Right lobe of liver (tissue), 6 donors: Measurements from ENCODE around the gene LITAFD. TPM values are rescaled to one million over a fixed set of nuclear protein-coding genes. Genes with fewer than 3 reads are reported as not detected.
"Not testable (repeated sequence)": the region's sequence is repeated elsewhere in the genome, so short reads cannot be mapped to it uniquely, and the experiment has no call there.

Experiments used
- ATAC-seq, 4 donors: fragments of 200-7000 bp; cut with Tn5 transposase; one replicate each; pipeline ENCODE4 v1.9.1; 2020; ENCODE audit warnings: mild to moderate bottlenecking in 4 of 4, moderate library complexity in 4 of 4
- DNase-seq, 3 donors: peaks; one replicate each; pipeline ENCODE4 v3.0.0-alpha.2; 2020
- H3K27ac ChIP-seq, 3 donors: fragments of 200-600 bp; one replicate each; pipeline ENCODE4 v1.8.0; 2022
- H3K27me3 ChIP-seq, 2 donors: fragments of 200-600 bp; one replicate each; pipeline ENCODE4 v1.8.0; 2022
- H3K36me3 ChIP-seq, 4 donors: fragments of 200-600 bp; sonication (generic) in 1 of 4; one replicate each; pipeline versions ENCODE4 v1.5.1 to v1.8.0; 2017 to 2022; ENCODE audit warnings: control low read depth in 1 of 4
- H3K4me1 ChIP-seq, 4 donors: fragments of 200-600 bp; sonication (generic) in 1 of 4; one replicate each; pipeline versions ENCODE4 v1.5.1 to v1.8.0; 2017 to 2022; ENCODE audit warnings: control low read depth in 1 of 4
- H3K4me3 ChIP-seq, 3 donors: fragments of 200-600 bp; one replicate each; pipeline ENCODE4 v1.8.0; 2022
- H3K9me3 ChIP-seq, 4 donors: fragments of 200-600 bp; sonication (generic) in 1 of 4; one replicate each; pipeline versions ENCODE4 v1.5.1 to v1.8.0; 2017 to 2022; ENCODE audit warnings: control low read depth in 1 of 4
- CTCF ChIP-seq, 4 donors: fragments of 200-600 bp in 3 of 4; fragments of 450-650 bp in 1 of 4; IDR thresholded peaks; one replicate each; pipeline versions ENCODE4 v1.5.1 to v1.8.0; 2016 to 2022; ENCODE audit warnings: antibody characterized with exemption in 4 of 4, mild to moderate bottlenecking in 2 of 4
- POLR2A ChIP-seq: fragments of 450-650 bp; IDR thresholded peaks from one replicate; pipeline ENCODE4 v1.6.1; 2017; ENCODE audit warnings: antibody characterized with exemption, mild to moderate bottlenecking
- WGBS: methylation state at CpG from one replicate; pipeline ENCODE4 v1.1.6; 2018; ENCODE audit warnings: low coverage, low lambda C conversion rate; ENCODE audit not compliant: insufficient coverage; ENCODE audit errors: missing lambda C conversion rate; 5-methylcytosine and 5-hydroxymethylcytosine counted together
- intact Hi-C, 2 donors: fragments of 100-400 bp; cut with DNase I; formaldehyde crosslinking; loops; one replicate each; pipeline versions ENCODE4 v1.11.2 to v1.14.1; 2022
- total RNA-seq, 6 experiments: library from RNA; depleted of rRNA in 2 of 6; stranded (reverse); fragments of >200 nt in 2 of 6; fragmentation: NEBNext Ultra II Directional in 3 of 6; extraction: Animal tissue kit (Norgen Biotek cat#: 25700) in 3 of 6; gene quantifications; one replicate each; pipeline versions ENCODE4 v1.1.0 to v1.2.4, GENCODE V29; 2016 to 2023
- donor health status: DM: no; HTN: yes; CAD: no.
- donor health status: DM: no; HTN: no; CAD: no.
- donor health status: DM: no; HTN: no; CAD: no.
- donor health status: DM: no; HTN: yes; CAD: no.
- donor health status: DM: no; HTN: yes; CAD: no.

Gene LITAFD
- total RNA-seq, 6 experiments from 2014 or later: not detected

GRCh38 chr16:8867216-8867931 is 14.8 kb upstream of the LITAFD start:
- Histone ChIP-seq H3K36me3 (no peaks in the 10 kb centered on the region), H3K9me3 (no peaks in the 10 kb centered on the region), H3K4me3 (peak overlapping the region; percentile 88 to 99 (median 92)), H3K4me1 (peaks cover 0 to 55% (median 27%) of the 10 kb centered on the region in 4 donors), H3K27ac (peak overlapping the region; percentile 78 to 89 (median 89)), H3K27me3 (no peaks in the 10 kb centered on the region)
- TF ChIP-seq CTCF (IDR thresholded peaks at IDR 0.05): no peak
- TF ChIP-seq POLR2A: no peak
- intact Hi-C loops: loop anchor here in 1 of 2 donors (10.0 kb wide), 1 partner anchor 63 kb away; no protein-coding TSS in a partner anchor
- DNase-seq (peak; percentile 70 to 74 (median 74)), ATAC-seq (no peak)
- under 1% methylated on average over 25 of the region's 35 CpGs for WGBS

- no peaks in the 10 kb centered on the region for H3K27me3 ChIP-seq
- 0% methylated on average over 7 of the region's 16 CpGs for WGBS
- DNase-seq: no peak
- H3K27ac ChIP-seq: peak overlapping the region; percentile 78 to 89 (median 89)
- H3K9me3 ChIP-seq: no peaks in the 10 kb centered on the region
- H3K4me3 ChIP-seq: peak overlapping the region; percentile 88 to 99 (median 92)
- no peak for ATAC-seq
- peaks cover 0 to 52% (median 25%) of the 10 kb centered on the region in 4 donors for H3K4me1 ChIP-seq
- TF ChIP-seq POLR2A: no peak
- TF ChIP-seq CTCF (IDR thresholded peaks at IDR 0.05): no peak
- intact Hi-C loops: loop anchor here in 1 of 2 donors (10.0 kb wide), 1 partner anchor 63 kb away; no protein-coding TSS in a partner anchor
- no peaks in the 10 kb centered on the region for H3K36me3 ChIP-seq
Measured at GRCh38 chr16:8867932-8868415, 14.2 kb upstream of the LITAFD start.

GRCh38 chr16:8868416-8869211 is 13.5 kb upstream of the LITAFD start, which contains the start of gene CARHSP1:
CARHSP1 (minus strand) TSS chr16:8869006; CDS start chr16:8859328, 9,678 bp downstream.
- H3K27me3 ChIP-seq: no peaks in the 10 kb centered on the region
- DNase-seq: peak; percentile 91 to 95 (median 91)
- TF ChIP-seq POLR2A (peak; percentile 61), CTCF (IDR thresholded peaks at IDR 0.05) (no peak)
- ATAC-seq: peak; percentile 69 to 87 (median 74)
- peaks cover 0 to 47% (median 22%) of the 10 kb centered on the region in 4 donors for H3K4me1 ChIP-seq
- no peaks in the 10 kb centered on the region for H3K36me3 ChIP-seq
- peak within 1 kb of the TSS; percentile 88 to 99 (median 92) for H3K4me3 ChIP-seq
- peak within 1 kb of the TSS; percentile 78 to 89 (median 89) for H3K27ac ChIP-seq
- WGBS: 0% methylated on average over 2 of the region's 83 CpGs
- intact Hi-C loops: loop anchor here in 1 of 2 donors (10.0 kb wide), 1 partner anchor 64 kb away; no protein-coding TSS in a partner anchor
- no peaks in the 10 kb centered on the region for H3K9me3 ChIP-seq

GRCh38 chr16:8869212-8869987 is 12.8 kb upstream of the LITAFD start:
- 2% methylated on average over 19 of the region's 37 CpGs for WGBS
- no peak for ATAC-seq
- Histone ChIP-seq H3K27ac (peak overlapping the region in 2 of 3 donors; percentile 43 to 72), H3K27me3 (no peaks in the 10 kb centered on the region), H3K36me3 (no peaks in the 10 kb centered on the region), H3K9me3 (no peaks in the 10 kb centered on the region), H3K4me3 (peak overlapping the region; percentile 88 to 99 (median 92)), H3K4me1 (peaks cover 0 to 39% (median 19%) of the 10 kb centered on the region in 4 donors)
- DNase-seq: no peak
- TF ChIP-seq CTCF (IDR thresholded peaks at IDR 0.05): no peak
- peak; percentile 3 for TF ChIP-seq POLR2A
- intact Hi-C loops: loop anchor here in 1 of 2 donors (10.0 kb wide), 1 partner anchor 65 kb away; no protein-coding TSS in a partner anchor

GRCh38 chr16:8869988-8870241 is 12.2 kb upstream of the LITAFD start:
- ATAC-seq, DNase-seq, H3K27me3 ChIP-seq, H3K9me3 ChIP-seq, H3K4me3 ChIP-seq, H3K36me3 ChIP-seq, H3K27ac ChIP-seq: not testable (repeated sequence)
- intact Hi-C loops: loop anchor here in 1 of 2 donors (10.0 kb wide), 1 partner anchor 65 kb away; no protein-coding TSS in a partner anchor
- 100% methylated on average over 4 of the region's 10 CpGs for WGBS
- H3K4me1 ChIP-seq: peaks cover 0 to 34% (median 17%) of the 10 kb centered on the region in 4 donors
